Activated naive CD4-positive, alpha-beta T cell treated with anti-CD3 and anti-CD28 coated beads, Interleukin-2, amount 50 U/mL, for 24 hours (primary cell): Measurements from ENCODE around the gene ANKRD34A.
"Not testable (repeated sequence)": the region's sequence is repeated elsewhere in the genome, so short reads cannot be mapped to it uniquely, and the experiment has no call there.

Source experiments
- H3K27ac Mint-ChIP-seq: one replicate; pipeline ENCODE4 v1.8.0; 2021; ENCODE audit warnings: mild to moderate bottlenecking, mixed read lengths
- H3K27me3 Mint-ChIP-seq: one replicate; pipeline ENCODE4 v1.8.0; 2021; ENCODE audit warnings: mixed read lengths
- H3K36me3 Mint-ChIP-seq: one replicate; pipeline ENCODE4 v1.8.0; 2021; ENCODE audit warnings: mixed read lengths
- H3K4me1 Mint-ChIP-seq: one replicate; pipeline ENCODE4 v1.8.0; 2021; ENCODE audit warnings: mixed read lengths
- H3K4me3 Mint-ChIP-seq: one replicate; pipeline ENCODE4 v1.8.0; 2021; ENCODE audit warnings: mild to moderate bottlenecking, mixed read lengths
- H3K9me3 Mint-ChIP-seq: one replicate; pipeline ENCODE4 v1.8.0; 2021; ENCODE audit warnings: mixed read lengths

ANKRD34A gene

GRCh38 chr1:145946477-145946986 lies 17.8 kb downstream of the ANKRD34A start:
- peaks cover 12% of the 10 kb centered on the region for H3K36me3 Mint-ChIP-seq
- H3K4me3 Mint-ChIP-seq: no peak overlapping the region
- no peaks in the 10 kb centered on the region for H3K9me3 Mint-ChIP-seq
- no peaks in the 10 kb centered on the region for H3K27me3 Mint-ChIP-seq
- peak overlapping the region; percentile 46 for H3K27ac Mint-ChIP-seq
- H3K4me1 Mint-ChIP-seq: peaks cover 51% of the 10 kb centered on the region

GRCh38 chr1:145944532-145944931 lies 19.8 kb downstream of the ANKRD34A start:
- Mint-ChIP-seq H3K4me3 (no peak overlapping the region), H3K36me3 (peaks cover 12% of the 10 kb centered on the region), H3K9me3 (no peaks in the 10 kb centered on the region), H3K4me1 (peaks cover 34% of the 10 kb centered on the region), H3K27ac (peak overlapping the region; percentile 72), H3K27me3 (no peaks in the 10 kb centered on the region)

GRCh38 chr1:145942871-145943270 lies 21.5 kb downstream of the ANKRD34A start:
- Mint-ChIP-seq H3K36me3 (peaks cover 6% of the 10 kb centered on the region), H3K4me3 (no peak overlapping the region), H3K4me1 (peaks cover 18% of the 10 kb centered on the region), H3K27me3 (no peaks in the 10 kb centered on the region), H3K27ac (peak overlapping the region; percentile 65), H3K9me3 (no peaks in the 10 kb centered on the region)

- Mint-ChIP-seq H3K9me3 (no peaks in the 10 kb centered on the region), H3K27me3 (no peaks in the 10 kb centered on the region), H3K4me3 (no peak overlapping the region), H3K4me1 (peaks cover 18% of the 10 kb centered on the region), H3K36me3 (peaks cover 6% of the 10 kb centered on the region), H3K27ac (peak overlapping the region; percentile 13)
These were observed 22.0 kb downstream of the ANKRD34A start for GRCh38 chr1:145942405-145942804.

- peaks cover 19% of the 10 kb centered on the region for H3K4me1 Mint-ChIP-seq
- no peaks in the 10 kb centered on the region for H3K27me3 Mint-ChIP-seq
- no peak overlapping the region for H3K27ac Mint-ChIP-seq
- peaks cover 4% of the 10 kb centered on the region for H3K36me3 Mint-ChIP-seq
- no peaks in the 10 kb centered on the region for H3K9me3 Mint-ChIP-seq
- H3K4me3 Mint-ChIP-seq: no peak overlapping the region
These were observed 26.9 kb downstream of the ANKRD34A start for GRCh38 chr1:145937436-145937835.

- Mint-ChIP-seq H3K36me3 (peaks cover 6% of the 10 kb centered on the region), H3K27ac (peak overlapping the region; percentile 30), H3K27me3 (no peaks in the 10 kb centered on the region), H3K4me3 (no peak overlapping the region), H3K4me1 (peaks cover 26% of the 10 kb centered on the region), H3K9me3 (no peaks in the 10 kb centered on the region)
These were observed 28.1 kb downstream of the ANKRD34A start for GRCh38 chr1:145936247-145936646.

GRCh38 chr1:145935708-145936107 lies 28.7 kb downstream of the ANKRD34A start:
- Mint-ChIP-seq H3K27ac (peak overlapping the region; percentile 4), H3K9me3 (no peaks in the 10 kb centered on the region), H3K27me3 (no peaks in the 10 kb centered on the region), H3K4me3 (no peak overlapping the region), H3K36me3 (peaks cover 7% of the 10 kb centered on the region), H3K4me1 (peaks cover 31% of the 10 kb centered on the region)

GRCh38 chr1:145932522-145933009 lies 31.8 kb downstream of the ANKRD34A start:
- peak overlapping the region; percentile 71 for H3K4me3 Mint-ChIP-seq
- peak overlapping the region; percentile 93 for H3K27ac Mint-ChIP-seq
- H3K4me1 Mint-ChIP-seq: peaks cover 39% of the 10 kb centered on the region
- H3K27me3 Mint-ChIP-seq, H3K9me3 Mint-ChIP-seq, H3K36me3 Mint-ChIP-seq: not testable (repeated sequence)

GRCh38 chr1:145927916-145928643 lies 36.3 kb downstream of the ANKRD34A start:
- Mint-ChIP-seq H3K4me1 (peaks cover 38% of the 10 kb centered on the region), H3K27me3 (no peaks in the 10 kb centered on the region), H3K4me3 (peak overlapping the region; percentile 82), H3K9me3 (no peaks in the 10 kb centered on the region), H3K36me3 (peaks cover 6% of the 10 kb centered on the region), H3K27ac (peak overlapping the region; percentile 88)

GRCh38 chr1:145927063-145927886 lies 37.1 kb downstream of the ANKRD34A start, which contains the start of gene RBM8A:
TSS of gene RBM8A (minus strand) at chr1:145927484. CDS start at chr1:145927426, 58 bp downstream.
- H3K36me3 Mint-ChIP-seq: peaks cover 6% of the 10 kb centered on the region
- H3K4me1 Mint-ChIP-seq: peaks cover 30% of the 10 kb centered on the region
- no peaks in the 10 kb centered on the region for H3K9me3 Mint-ChIP-seq
- H3K27me3 Mint-ChIP-seq: no peaks in the 10 kb centered on the region
- H3K4me3 Mint-ChIP-seq: peak within 1 kb of the TSS; percentile 82
- H3K27ac Mint-ChIP-seq: peak within 1 kb of the TSS; percentile 12

- H3K4me1 Mint-ChIP-seq: peaks cover 25% of the 10 kb centered on the region
- no peak overlapping the region for H3K27ac Mint-ChIP-seq
- no peaks in the 10 kb centered on the region for H3K27me3 Mint-ChIP-seq
- no peak overlapping the region for H3K4me3 Mint-ChIP-seq
- no peaks in the 10 kb centered on the region for H3K9me3 Mint-ChIP-seq
- H3K36me3 Mint-ChIP-seq: peaks cover 5% of the 10 kb centered on the region
These were observed 37.7 kb downstream of the ANKRD34A start for GRCh38 chr1:145926686-145927062.

- Mint-ChIP-seq H3K36me3 (peaks cover 5% of the 10 kb centered on the region), H3K27me3 (no peaks in the 10 kb centered on the region), H3K9me3 (no peaks in the 10 kb centered on the region), H3K27ac (no peak overlapping the region), H3K4me3 (no peak overlapping the region), H3K4me1 (peaks cover 35% of the 10 kb centered on the region)
These were observed 42.1 kb downstream of the ANKRD34A start for GRCh38 chr1:145922266-145922665.

- not testable (repeated sequence) for H3K9me3 Mint-ChIP-seq
- H3K36me3 Mint-ChIP-seq: peaks cover 15% of the 10 kb centered on the region
These were observed 44.1 kb downstream of the ANKRD34A start for GRCh38 chr1:145920297-145920696.

GRCh38 chr1:145918992-145919939 lies 45.1 kb downstream of the ANKRD34A start:
- peak overlapping the region; percentile 96 for H3K27ac Mint-ChIP-seq
- peaks cover 50% of the 10 kb centered on the region for H3K4me1 Mint-ChIP-seq
- peaks cover 19% of the 10 kb centered on the region for H3K36me3 Mint-ChIP-seq
- H3K9me3 Mint-ChIP-seq: no peaks in the 10 kb centered on the region
- no peaks in the 10 kb centered on the region for H3K27me3 Mint-ChIP-seq
- peak overlapping the region; percentile 97 for H3K4me3 Mint-ChIP-seq

More at GRCh38 chr1:145920297-145920696, 44.1 kb downstream of the ANKRD34A start:
- peak overlapping the region; percentile 97 for H3K4me3 Mint-ChIP-seq
- peaks cover 43% of the 10 kb centered on the region for H3K4me1 Mint-ChIP-seq
- peak overlapping the region; percentile 46 for H3K27ac Mint-ChIP-seq
- not testable (repeated sequence) for H3K27me3 Mint-ChIP-seq
